Prostate gland (tissue), 2 donors: ENCODE results near the gene CAMSAP2.

Source experiments
- POLR2A ChIP-seq: fragments of 450-650 bp; IDR thresholded peaks from one replicate; pipeline ENCODE4 v1.6.1; 2016; ENCODE audit warnings: antibody characterized with exemption, mild to moderate bottlenecking
- POLR2AphosphoS5 ChIP-seq: sonication (generic); formaldehyde crosslinking; IDR thresholded peaks from one replicate; pipeline ENCODE4 v1.6.1; 2017; ENCODE audit warnings: antibody characterized with exemption
- TF ChIP-seq, protein P1 (sequence below), 4 experiments: fragments of 200-600 bp in 2 of 4; fragments of 450-650 bp in 2 of 4; sonication (generic) in 2 of 4; IDR thresholded peaks; 1 replicate in 3 of 4; 2 replicates in 1 of 4; pipeline ENCODE4 v1.5.1; 2016 to 2019; ENCODE audit warnings: antibody characterized with exemption in 4 of 4, mild to moderate bottlenecking in 2 of 4, moderate library complexity in 2 of 4

DNA sequence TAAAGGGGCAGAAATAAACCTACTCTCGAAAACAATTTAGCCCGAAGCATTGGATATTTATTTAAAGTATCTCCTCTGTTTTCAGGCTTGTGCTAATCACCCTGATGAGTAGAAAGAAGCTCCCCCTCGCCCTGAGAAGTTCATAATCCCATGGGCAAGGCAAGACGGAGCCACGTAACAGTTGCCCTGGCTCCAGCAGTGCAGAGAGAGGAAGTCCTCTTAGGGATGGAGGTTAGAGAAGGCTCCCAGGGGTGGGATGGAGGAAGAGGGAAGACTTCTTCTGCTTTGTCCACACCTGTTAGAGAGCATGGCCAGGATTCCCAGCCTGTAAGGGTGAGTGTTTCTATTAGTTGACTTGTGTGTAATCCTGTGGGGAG is 130.7 kb downstream of the CAMSAP2 start:
- TF ChIP-seq POLR2A: no peak
- TF ChIP-seq, protein P1, sequence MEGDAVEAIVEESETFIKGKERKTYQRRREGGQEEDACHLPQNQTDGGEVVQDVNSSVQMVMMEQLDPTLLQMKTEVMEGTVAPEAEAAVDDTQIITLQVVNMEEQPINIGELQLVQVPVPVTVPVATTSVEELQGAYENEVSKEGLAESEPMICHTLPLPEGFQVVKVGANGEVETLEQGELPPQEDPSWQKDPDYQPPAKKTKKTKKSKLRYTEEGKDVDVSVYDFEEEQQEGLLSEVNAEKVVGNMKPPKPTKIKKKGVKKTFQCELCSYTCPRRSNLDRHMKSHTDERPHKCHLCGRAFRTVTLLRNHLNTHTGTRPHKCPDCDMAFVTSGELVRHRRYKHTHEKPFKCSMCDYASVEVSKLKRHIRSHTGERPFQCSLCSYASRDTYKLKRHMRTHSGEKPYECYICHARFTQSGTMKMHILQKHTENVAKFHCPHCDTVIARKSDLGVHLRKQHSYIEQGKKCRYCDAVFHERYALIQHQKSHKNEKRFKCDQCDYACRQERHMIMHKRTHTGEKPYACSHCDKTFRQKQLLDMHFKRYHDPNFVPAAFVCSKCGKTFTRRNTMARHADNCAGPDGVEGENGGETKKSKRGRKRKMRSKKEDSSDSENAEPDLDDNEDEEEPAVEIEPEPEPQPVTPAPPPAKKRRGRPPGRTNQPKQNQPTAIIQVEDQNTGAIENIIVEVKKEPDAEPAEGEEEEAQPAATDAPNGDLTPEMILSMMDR (IDR thresholded peaks at IDR 0.05): no peak
- TF ChIP-seq POLR2AphosphoS5: no peak
